Activated CD4-positive, alpha-beta T cell treated with anti-CD3 and anti-CD28 coated beads for 1 hour (primary cell): ENCODE measurements around the gene NEO1.

ENCODE experiments used
- DNase-seq: peaks from one replicate; pipeline ENCODE4 v3.0.0-alpha.2; 2020

NEO1 gene

GRCh38 chr15:73337187-73337586 is 284.9 kb downstream of the NEO1 start:
- no peak for DNase-seq

GRCh38 chr15:73338058-73338457 is 285.8 kb downstream of the NEO1 start:
- DNase-seq: no peak

GRCh38 chr15:73338606-73339374 is 286.5 kb downstream of the NEO1 start:
- no peak for DNase-seq

GRCh38 chr15:73340502-73341192 is 288.4 kb downstream of the NEO1 start:
- no peak for DNase-seq

- no peak for DNase-seq
These were observed 289.8 kb downstream of the NEO1 start for GRCh38 chr15:73341886-73342600.

GRCh38 chr15:73344056-73344455 is 291.8 kb downstream of the NEO1 start:
- no peak for DNase-seq

- DNase-seq: no peak
These were observed 293.4 kb downstream of the NEO1 start for GRCh38 chr15:73345658-73346057.

- DNase-seq: peak; percentile 28
These were observed 294.6 kb downstream of the NEO1 start for GRCh38 chr15:73346735-73347312.

- DNase-seq: no peak
These were observed 296.9 kb downstream of the NEO1 start for GRCh38 chr15:73349191-73349590.

GRCh38 chr15:73352082-73352481 is 299.8 kb downstream of the NEO1 start:
- DNase-seq: no peak

- no peak for DNase-seq
These were observed 301.5 kb downstream of the NEO1 start for GRCh38 chr15:73353734-73354133.

GRCh38 chr15:73354241-73354640 is 302.0 kb downstream of the NEO1 start:
- no peak for DNase-seq
